Common myeloid progenitor, CD34-positive (primary cell): ENCODE results near the gene CNTN4.

Experiments used
- CTCF ChIA-PET: fragments of 350-600 bp; sonication (Branson Sonifier 250); formaldehyde crosslinking; loops from one replicate; lab custom pipeline; 2021; ENCODE audit warnings: antibody characterized with exemption; lab: Charles Lee
- POLR2A ChIA-PET: fragments of 350-600 bp; sonication (Branson Sonifier 250); formaldehyde crosslinking; loops from one replicate; lab custom pipeline; 2021; ENCODE audit warnings: antibody characterized with exemption; lab: Charles Lee
- DNase-seq, 3 donors: peaks; one replicate each; pipeline versions ENCODE4 v3.0.0 to v3.0.0-alpha.2; 2013
- H3K27ac ChIP-seq, 2 experiments: 1 replicate in 1 of 2; 2 replicates in 1 of 2; pipeline ENCODE4 v1.7.0; 2013; ENCODE audit warnings: inconsistent platforms in 2 of 2, low read length in 2 of 2, mild to moderate bottlenecking in 2 of 2, low read depth in 1 of 2, moderate library complexity in 1 of 2; ENCODE audit not compliant: severe bottlenecking in 2 of 2, insufficient read depth in 1 of 2, poor library complexity in 1 of 2
- H3K27me3 ChIP-seq, 5 experiments: replicated peaks in 2 of 5; 1 replicate in 3 of 5; 2 replicates in 2 of 5; pipeline versions ENCODE4 v1.6.1 to v1.7.0; 2013; ENCODE audit warnings: low read length in 4 of 5, mild to moderate bottlenecking in 2 of 5, moderate library complexity in 2 of 5, inconsistent platforms in 1 of 5; ENCODE audit not compliant: insufficient read depth in 5 of 5, control insufficient read depth in 4 of 5
- H3K36me3 ChIP-seq, 4 experiments: 1 replicate in 2 of 4; 2 replicates in 2 of 4; pipeline versions ENCODE4 v1.6.1 to v1.7.0; 2013; ENCODE audit warnings: low read length in 3 of 4, control low read depth in 1 of 4, mild to moderate bottlenecking in 1 of 4; ENCODE audit not compliant: control insufficient read depth in 4 of 4, insufficient read depth in 4 of 4
- H3K4me1 ChIP-seq, 4 experiments: 1 replicate in 3 of 4; 2 replicates in 1 of 4; pipeline versions ENCODE4 v1.6.1 to v1.7.1; 2013; ENCODE audit warnings: low read length in 3 of 4, mild to moderate bottlenecking in 3 of 4, control low read depth in 1 of 4, inconsistent platforms in 1 of 4, moderate library complexity in 1 of 4; ENCODE audit not compliant: control insufficient read depth in 4 of 4, insufficient read depth in 4 of 4; ENCODE audit errors: control extremely low read depth in 1 of 4
- H3K4me3 ChIP-seq, 7 experiments: 1 replicate in 4 of 7; 2 replicates in 3 of 7; pipeline versions ENCODE4 v1.5.1 to v1.7.0; 2013; ENCODE audit warnings: mild to moderate bottlenecking in 7 of 7, low read length in 6 of 7, moderate library complexity in 6 of 7, inconsistent platforms in 2 of 7, low read depth in 2 of 7, control low read depth in 1 of 7; ENCODE audit not compliant: insufficient read depth in 4 of 7, control insufficient read depth in 1 of 7; ENCODE audit errors: extremely low read depth in 1 of 7
- H3K9me3 ChIP-seq, 5 experiments: 1 replicate in 4 of 5; 2 replicates in 1 of 5; pipeline versions ENCODE4 v1.6.1 to v1.7.1; 2013; ENCODE audit warnings: low read length in 4 of 5, mild to moderate bottlenecking in 2 of 5, inconsistent platforms in 1 of 5, low read depth in 1 of 5, moderate library complexity in 1 of 5; ENCODE audit not compliant: control insufficient read depth in 4 of 5, insufficient read depth in 2 of 5; ENCODE audit errors: control extremely low read depth in 1 of 5
- WGBS: methylation state at CpG from one replicate; pipeline ENCODE4 v1.1.5; 2013; ENCODE audit not compliant: insufficient coverage; 5-methylcytosine and 5-hydroxymethylcytosine counted together

Gene CNTN4

DNA sequence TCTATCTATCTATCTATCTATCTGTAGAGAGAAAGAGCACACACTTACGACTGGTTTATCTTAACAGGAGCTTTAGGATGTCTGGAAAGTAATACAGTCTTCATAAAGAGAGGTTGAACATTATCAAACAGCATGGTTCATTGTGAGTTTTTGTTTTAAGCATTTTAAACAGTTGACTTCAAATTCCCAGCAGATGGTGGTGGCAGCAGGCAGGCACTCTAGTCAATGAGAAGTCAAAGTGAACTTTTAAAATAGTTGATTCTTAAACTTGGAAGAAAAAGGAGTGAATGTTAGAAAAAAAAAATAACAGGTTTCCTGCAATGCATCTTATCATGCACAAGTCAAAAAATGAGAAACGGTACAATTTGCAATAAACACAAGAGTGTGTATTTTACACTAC lies 578.8 kb downstream of the CNTN4 start:
- H3K27me3 ChIP-seq, result no peaks in the 10 kb centered on the region
- no peaks in the 10 kb centered on the region for H3K36me3 ChIP-seq
- H3K4me1 ChIP-seq, result no peaks in the 10 kb centered on the region
- no peak for DNase-seq
- H3K9me3 ChIP-seq, result no peaks in the 10 kb centered on the region
- no peak overlapping the region for H3K27ac ChIP-seq
- ChIA-PET CTCF (no interaction called here), POLR2A (no interaction called here)
- H3K4me3 ChIP-seq, result no peak overlapping the region
- 100% methylated on average over 2 of the region's 2 CpGs for WGBS

DNA sequence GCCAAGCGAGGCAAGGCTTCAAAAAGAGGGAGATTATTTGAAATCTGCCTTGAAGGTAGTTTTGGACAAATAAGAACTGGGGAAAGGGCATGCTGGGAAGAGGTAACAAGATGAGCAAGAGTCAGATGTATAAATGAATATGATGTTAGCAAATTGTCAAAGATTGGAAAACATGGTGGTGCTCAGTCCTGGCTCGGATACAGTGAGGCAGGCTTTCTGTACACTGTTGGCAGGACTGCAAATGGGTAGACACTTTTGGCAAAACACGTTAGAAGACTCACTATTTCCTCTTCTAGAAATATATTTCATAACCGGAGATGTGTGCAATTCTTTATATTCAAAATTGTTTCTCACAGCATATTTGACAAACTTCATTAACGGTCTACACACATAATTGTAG lies 581.6 kb downstream of the CNTN4 start:
- 60% methylated on average over 1 of the region's 5 CpGs for WGBS
- Histone ChIP-seq H3K36me3 (no peaks in the 10 kb centered on the region), H3K9me3 (no peaks in the 10 kb centered on the region), H3K27ac (no peak overlapping the region), H3K4me1 (no peaks in the 10 kb centered on the region), H3K27me3 (no peaks in the 10 kb centered on the region), H3K4me3 (no peak overlapping the region)
- no peak for DNase-seq
- POLR2A ChIA-PET, result no interaction called here
- CTCF ChIA-PET, result no interaction called here

DNA sequence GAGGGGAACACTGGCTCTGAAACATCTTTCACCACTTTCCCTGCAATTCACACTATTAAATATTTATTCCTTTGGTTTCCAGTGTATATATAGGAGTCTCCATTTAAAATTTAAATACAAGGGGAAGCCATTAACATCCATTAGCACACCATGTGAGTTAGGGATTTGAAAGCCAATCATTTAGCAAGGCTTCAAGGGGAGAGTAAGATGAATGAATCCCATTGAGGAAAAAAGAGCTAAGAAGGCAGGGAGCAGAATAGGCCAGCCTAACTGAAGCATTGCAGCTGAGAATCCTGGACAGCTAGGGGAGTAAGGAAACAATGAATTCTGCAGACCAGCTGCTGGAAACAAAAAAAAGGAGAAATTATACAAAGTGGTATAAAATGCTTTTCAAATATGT lies 585.4 kb downstream of the CNTN4 start:
- Histone ChIP-seq H3K9me3 (no peaks in the 10 kb centered on the region), H3K36me3 (no peaks in the 10 kb centered on the region), H3K4me3 (no peak overlapping the region), H3K27me3 (no peaks in the 10 kb centered on the region), H3K4me1 (no peaks in the 10 kb centered on the region), H3K27ac (no peak overlapping the region)
- CTCF ChIA-PET, result no interaction called here
- POLR2A ChIA-PET, result no interaction called here
- no peak for DNase-seq

DNA sequence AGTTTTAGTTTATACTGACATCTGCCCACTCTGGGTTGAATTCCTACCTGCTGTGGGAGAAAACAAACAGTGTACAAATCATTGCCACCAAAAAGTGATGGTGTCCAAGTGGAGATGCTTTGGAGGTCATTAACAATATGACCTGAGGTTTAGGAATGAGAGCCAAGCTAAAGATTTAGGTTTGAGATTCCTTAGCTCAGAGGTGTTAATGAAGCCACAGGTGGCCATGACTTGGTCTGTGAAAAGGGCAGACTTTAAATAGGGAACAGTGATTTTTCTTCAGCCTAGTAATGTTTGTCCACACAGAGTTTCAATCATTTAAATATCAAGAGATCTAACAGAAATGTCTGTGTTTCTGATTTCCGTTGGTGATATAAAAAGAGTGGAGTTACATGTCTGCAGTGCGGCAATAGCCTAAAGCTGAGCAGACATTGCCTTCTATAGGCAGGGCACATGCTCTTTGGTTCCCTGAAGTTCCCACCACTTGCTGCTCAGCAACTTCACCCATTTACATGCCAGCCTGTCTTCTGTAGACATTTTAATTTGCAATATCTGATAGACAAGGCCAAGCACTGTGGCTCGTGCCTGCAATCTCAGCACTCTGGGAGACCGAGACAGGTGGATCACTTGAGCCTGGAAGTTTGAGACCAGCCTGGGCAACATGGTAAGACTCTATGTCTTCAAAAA lies 588.3 kb downstream of the CNTN4 start:
- no peaks in the 10 kb centered on the region for H3K9me3 ChIP-seq
- no peak overlapping the region for H3K27ac ChIP-seq
- CTCF ChIA-PET, result no interaction called here
- no peak for DNase-seq
- H3K27me3 ChIP-seq, result no peaks in the 10 kb centered on the region
- H3K36me3 ChIP-seq, result no peaks in the 10 kb centered on the region
- WGBS, result 100% methylated on average over 4 of the region's 4 CpGs
- no peak overlapping the region for H3K4me3 ChIP-seq
- POLR2A ChIA-PET, result no interaction called here
- H3K4me1 ChIP-seq, result no peaks in the 10 kb centered on the region

GRCh38 chr3:2697589-2697988 lies 598.9 kb downstream of the CNTN4 start:
- Histone ChIP-seq H3K36me3 (no peaks in the 10 kb centered on the region), H3K4me3 (no peak overlapping the region), H3K9me3 (no peaks in the 10 kb centered on the region), H3K27me3 (no peaks in the 10 kb centered on the region), H3K4me1 (no peaks in the 10 kb centered on the region), H3K27ac (no peak overlapping the region)
- 83% methylated on average over 2 of the region's 2 CpGs for WGBS
- no peak for DNase-seq
- CTCF ChIA-PET, result no interaction called here
- POLR2A ChIA-PET, result no interaction called here

- no peak for DNase-seq
- H3K27ac ChIP-seq, result no peak overlapping the region
- H3K4me3 ChIP-seq, result no peak overlapping the region
- no peaks in the 10 kb centered on the region for H3K36me3 ChIP-seq
- H3K9me3 ChIP-seq, result no peaks in the 10 kb centered on the region
- CTCF ChIA-PET, result no interaction called here
- POLR2A ChIA-PET, result no interaction called here
- no peaks in the 10 kb centered on the region for H3K4me1 ChIP-seq
- whole genome bisulfite sequencing, result 88% methylated on average over 3 of the region's 3 CpGs
- no peaks in the 10 kb centered on the region for H3K27me3 ChIP-seq
Measured at GRCh38 chr3:2701471-2701870, 602.8 kb downstream of the CNTN4 start.

DNA sequence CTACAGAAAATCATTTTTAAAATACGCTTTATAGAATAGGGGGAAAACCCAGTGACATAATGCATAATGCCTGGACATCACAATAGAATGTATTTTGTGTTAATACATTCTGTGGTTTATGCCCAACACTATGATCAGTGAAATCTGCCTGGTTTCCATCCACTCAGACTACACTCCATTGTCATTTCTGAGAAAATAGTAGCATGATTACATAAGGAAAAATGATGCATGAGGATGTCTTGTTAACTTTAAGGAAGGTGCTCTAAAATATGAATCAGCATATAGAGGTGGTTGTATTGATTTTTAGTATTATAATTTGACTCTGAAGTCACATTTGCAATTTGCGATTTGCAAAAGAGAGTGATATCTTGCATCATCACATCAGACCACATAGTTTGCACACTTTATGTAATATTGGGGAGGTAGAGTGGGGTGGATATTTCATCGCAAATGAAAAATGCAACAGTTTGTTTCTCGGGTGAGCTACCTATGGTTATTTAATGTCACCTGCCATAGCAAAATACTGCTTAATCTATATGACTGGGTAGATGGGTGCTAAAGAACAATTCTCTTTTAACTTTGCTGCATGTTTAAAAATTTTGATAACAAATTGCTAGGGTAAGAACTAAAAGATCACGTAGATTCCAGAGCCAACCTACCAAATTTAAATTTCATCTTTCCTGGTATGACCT lies 607.6 kb downstream of the CNTN4 start:
- DNase-seq, result peak in 1 of 3 donors; percentile 1
- POLR2A ChIA-PET, result no interaction called here
- H3K27me3 ChIP-seq, result no peaks in the 10 kb centered on the region
- no peaks in the 10 kb centered on the region for H3K36me3 ChIP-seq
- H3K9me3 ChIP-seq, result no peaks in the 10 kb centered on the region
- H3K4me3 ChIP-seq, result no peak overlapping the region
- no peaks in the 10 kb centered on the region for H3K4me1 ChIP-seq
- whole genome bisulfite sequencing, result no CpG with 5 or more reads among the region's 5 CpGs
- no peak overlapping the region for H3K27ac ChIP-seq
- CTCF ChIA-PET, result no interaction called here
